ENCODE data around the gene SGK1. TPM values are rescaled to one million over a fixed set of nuclear protein-coding genes. Genes with fewer than 3 reads are reported as not detected.

Gene SGK1
- total and polyA plus RNA-seq, 2 donors (not counting 1 experiment from before 2014, with no cell fraction given) = 37.3 to 57.8 TPM

GRCh38 chr6:134315189-134315588 is 2.7 kb downstream of the SGK1 start:
- CTCF ChIA-PET = interaction anchor here (0.7 kb wide), 1 partner anchor 1790 kb away, joined by 3 read pairs; no protein-coding TSS in a partner anchor
- WGBS (ENCODE audit: insufficient coverage) = 100% methylated on average over 1 of the region's 1 CpG

More at GRCh38 chr6:134315189-134315588, 2.7 kb downstream of the SGK1 start:
- Histone ChIP-seq H4K20me1 (ENCODE audit: control insufficient read depth, insufficient read depth, low read length, poor library complexity, severe bottlenecking) (no peaks in the 10 kb centered on the region), H3K27ac (ENCODE audit: low read length in 2 of 2) (no peak overlapping the region), H2AFZ (ENCODE audit: insufficient read depth, low read depth, low read length, poor library complexity, severe bottlenecking) (no peak overlapping the region), H3K4me1 (ENCODE audit: control insufficient read depth in 2 of 2, insufficient read depth in 2 of 2, low read length in 2 of 2) (peaks cover 9 to 16% of the 10 kb centered on the region in 2 donors), H3K9me3 (ENCODE audit: control extremely low read depth in 1 of 3, control insufficient read depth in 2 of 3, insufficient read depth in 1 of 3, low read length in 2 of 3) (peaks cover 0 to 10% (median 2%) of the 10 kb centered on the region in 3 donors), H3K9ac (ENCODE audit: low read length) (no peak overlapping the region), H3K79me2 (ENCODE audit: control insufficient read depth, insufficient read depth, low read length) (no peaks in the 10 kb centered on the region), H3K4me3 (ENCODE audit: control extremely low read depth in 1 of 5, extremely low read depth in 1 of 5, insufficient read depth in 1 of 5, low read depth in 2 of 5, low read length in 4 of 5) (no peak overlapping the region), H3K36me3 (replicated peaks in 1 of 2; ENCODE audit: control extremely low read depth in 1 of 2, control insufficient read depth in 1 of 2, extremely low read depth in 1 of 2, insufficient read depth in 2 of 2, low read length in 1 of 2) (no peaks in the 10 kb centered on the region), H3K4me2 (replicated peaks; ENCODE audit: low read depth, low read length, poor library complexity, severe bottlenecking) (no peak overlapping the region), H3K27me3 (replicated peaks in 1 of 4; ENCODE audit: control extremely low read depth in 1 of 4, control insufficient read depth in 3 of 4, insufficient read depth in 4 of 4, low read length in 3 of 4) (peaks cover 0 to 21% (median 17%) of the 10 kb centered on the region in 4 experiments)
- peaks cover 36% of the 10 kb centered on the region for H3K27me3 Mint-ChIP-seq
- H3K4me3 Mint-ChIP-seq = no peak overlapping the region
- DNase-seq (no peak), ATAC-seq (ENCODE audit: low read depth) (no peak)
- POLR2A ChIA-PET = no interaction called here
- TF ChIP-seq CTCF (IDR thresholded peaks at IDR 0.05) (no peak), EZH2 (IDR thresholded peaks at IDR 0.05; ENCODE audit: borderline replicate concordance, insufficient read depth, low read depth, low read length, poor library complexity, severe bottlenecking) (no peak)
- no peak overlapping the region for H3K27ac Mint-ChIP-seq
- intact Hi-C loops (cut with micrococcal nuclease) = loop anchor here (5.0 kb wide), 1 partner anchor 138 kb away; no protein-coding TSS in a partner anchor
- H3K9me3 Mint-ChIP-seq (ENCODE audit: insufficient read depth) = peaks cover 8% of the 10 kb centered on the region
- peaks cover 16% of the 10 kb centered on the region for H3K4me1 Mint-ChIP-seq
